Daoy (cell line): ENCODE measurements around the gene PRX. TPM values are rescaled to one million over a fixed set of nuclear protein-coding genes. Genes with fewer than 3 reads are reported as not detected.
"Not testable (repeated sequence)": the region's sequence is repeated elsewhere in the genome, so short reads cannot be mapped to it uniquely, and the experiment has no call there.

Experiments
- DNase-seq: peaks from one replicate; pipeline ENCODE4 v3.0.0-alpha.2; 2015; ENCODE audit warnings: low read depth
- total RNA-seq: library from RNA; depleted of rRNA; stranded (reverse); fragments of >200 nt; shearing (Covaris generic); gene quantifications from 2 replicates; pipeline ENCODE4 v1.2.3, GENCODE V29; 2014; rRNA removed

The PRX gene, protein sequence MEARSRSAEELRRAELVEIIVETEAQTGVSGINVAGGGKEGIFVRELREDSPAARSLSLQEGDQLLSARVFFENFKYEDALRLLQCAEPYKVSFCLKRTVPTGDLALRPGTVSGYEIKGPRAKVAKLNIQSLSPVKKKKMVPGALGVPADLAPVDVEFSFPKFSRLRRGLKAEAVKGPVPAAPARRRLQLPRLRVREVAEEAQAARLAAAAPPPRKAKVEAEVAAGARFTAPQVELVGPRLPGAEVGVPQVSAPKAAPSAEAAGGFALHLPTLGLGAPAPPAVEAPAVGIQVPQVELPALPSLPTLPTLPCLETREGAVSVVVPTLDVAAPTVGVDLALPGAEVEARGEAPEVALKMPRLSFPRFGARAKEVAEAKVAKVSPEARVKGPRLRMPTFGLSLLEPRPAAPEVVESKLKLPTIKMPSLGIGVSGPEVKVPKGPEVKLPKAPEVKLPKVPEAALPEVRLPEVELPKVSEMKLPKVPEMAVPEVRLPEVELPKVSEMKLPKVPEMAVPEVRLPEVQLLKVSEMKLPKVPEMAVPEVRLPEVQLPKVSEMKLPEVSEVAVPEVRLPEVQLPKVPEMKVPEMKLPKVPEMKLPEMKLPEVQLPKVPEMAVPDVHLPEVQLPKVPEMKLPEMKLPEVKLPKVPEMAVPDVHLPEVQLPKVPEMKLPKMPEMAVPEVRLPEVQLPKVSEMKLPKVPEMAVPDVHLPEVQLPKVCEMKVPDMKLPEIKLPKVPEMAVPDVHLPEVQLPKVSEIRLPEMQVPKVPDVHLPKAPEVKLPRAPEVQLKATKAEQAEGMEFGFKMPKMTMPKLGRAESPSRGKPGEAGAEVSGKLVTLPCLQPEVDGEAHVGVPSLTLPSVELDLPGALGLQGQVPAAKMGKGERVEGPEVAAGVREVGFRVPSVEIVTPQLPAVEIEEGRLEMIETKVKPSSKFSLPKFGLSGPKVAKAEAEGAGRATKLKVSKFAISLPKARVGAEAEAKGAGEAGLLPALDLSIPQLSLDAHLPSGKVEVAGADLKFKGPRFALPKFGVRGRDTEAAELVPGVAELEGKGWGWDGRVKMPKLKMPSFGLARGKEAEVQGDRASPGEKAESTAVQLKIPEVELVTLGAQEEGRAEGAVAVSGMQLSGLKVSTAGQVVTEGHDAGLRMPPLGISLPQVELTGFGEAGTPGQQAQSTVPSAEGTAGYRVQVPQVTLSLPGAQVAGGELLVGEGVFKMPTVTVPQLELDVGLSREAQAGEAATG (N-terminal part only)
- total RNA-seq = 0.71 and 1.6 TPM in 2 replicates

DNA sequence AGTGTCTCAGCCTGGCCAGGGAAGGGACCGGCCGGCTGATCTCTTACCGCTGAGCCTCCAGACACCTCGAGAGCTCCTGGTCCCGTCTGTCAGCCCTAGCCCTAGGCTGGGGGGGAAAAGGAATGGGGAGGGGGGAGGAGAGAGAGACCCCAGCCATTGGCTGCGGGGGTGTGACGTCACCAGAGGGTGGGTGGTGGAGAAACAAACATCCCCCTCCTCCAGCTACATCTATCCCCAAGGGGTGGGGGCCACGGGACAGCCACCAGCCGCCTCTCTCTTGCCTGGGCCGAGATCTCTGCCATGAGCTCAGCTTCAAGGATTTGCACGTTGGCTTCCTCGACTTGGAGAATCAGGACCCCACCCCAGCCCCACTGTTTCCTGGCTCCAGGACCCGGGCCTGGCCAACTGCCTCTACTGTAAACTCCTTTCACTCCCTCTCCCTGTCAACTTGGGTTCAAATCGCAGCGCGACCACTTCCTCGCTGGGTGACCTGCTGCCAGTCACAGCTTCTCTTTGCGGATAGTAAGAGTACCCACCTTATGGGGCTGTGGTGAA is at the start of gene PRX:
Gene PRX, minus strand, starts transcription at position 88 of the 555 bp plus-strand sequence. CDS start 5,446 bp downstream, outside the sequence.
- DNase-seq = no peak

DNA sequence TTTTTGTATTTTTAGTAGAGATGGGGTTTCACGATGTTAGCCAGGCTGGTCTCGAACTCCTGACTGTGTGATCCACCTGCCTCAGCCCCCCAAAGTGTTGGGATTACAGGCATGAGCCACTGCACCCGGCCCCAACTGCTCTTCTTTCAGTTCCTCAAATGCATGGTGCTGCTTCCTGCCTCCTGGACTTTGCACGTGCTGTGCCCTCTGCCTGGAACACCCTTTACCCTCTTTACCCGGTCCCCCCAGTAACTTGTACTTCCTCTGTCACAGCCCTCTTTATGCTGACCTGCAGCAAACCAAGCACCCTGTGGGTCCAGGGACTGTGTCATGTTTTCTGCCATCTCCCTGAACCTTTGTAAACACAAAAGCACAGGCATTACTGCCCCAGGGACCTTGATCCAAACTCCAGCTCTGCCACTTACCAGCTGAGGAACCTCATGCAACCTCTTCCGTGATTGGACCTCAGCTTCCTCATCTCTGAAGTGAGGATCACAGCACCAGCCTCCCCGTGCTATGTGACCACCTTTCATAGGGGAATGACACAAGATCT is 48.6 kb upstream of the PRX start:
- DNase-seq = no peak

DNA sequence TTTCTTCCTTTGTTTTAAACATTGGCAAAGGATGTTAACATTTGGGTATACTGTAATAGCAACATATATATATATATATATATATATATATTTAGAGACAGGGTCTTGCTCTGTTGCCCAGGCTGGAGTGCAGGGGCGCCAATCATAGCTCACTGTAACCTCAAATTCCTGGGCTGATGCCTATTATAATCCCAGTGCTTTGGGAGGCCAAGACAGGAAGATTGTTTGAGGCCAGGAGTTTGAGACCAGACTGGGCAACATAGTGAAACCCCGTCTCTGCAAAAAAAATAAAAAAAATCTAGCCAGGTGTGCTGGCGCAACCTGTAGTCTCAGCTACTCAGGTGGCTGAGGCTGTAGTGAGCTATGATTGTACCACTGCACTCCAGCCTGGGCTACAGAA is 47.0 kb upstream of the PRX start:
- no peak for DNase-seq

DNA sequence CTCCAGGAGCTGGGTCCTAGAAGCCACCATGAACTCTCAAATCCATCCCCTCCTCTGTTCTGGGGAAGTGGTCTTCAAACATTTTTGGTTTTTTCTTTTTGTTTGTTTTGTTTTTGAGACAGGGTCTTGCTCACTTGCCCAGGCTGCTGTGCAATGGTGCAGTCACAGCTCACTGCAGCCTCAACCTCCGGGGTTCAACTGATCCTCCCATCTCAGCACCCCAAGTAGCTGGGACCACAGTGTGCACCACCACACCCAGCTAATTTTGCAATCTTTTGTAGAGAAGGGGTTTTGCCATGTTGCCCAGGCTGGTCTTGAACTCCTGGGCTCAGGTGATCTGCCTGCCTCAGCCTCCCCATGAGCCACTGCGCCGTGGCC is 45.4 kb upstream of the PRX start:
- no peak for DNase-seq

DNA sequence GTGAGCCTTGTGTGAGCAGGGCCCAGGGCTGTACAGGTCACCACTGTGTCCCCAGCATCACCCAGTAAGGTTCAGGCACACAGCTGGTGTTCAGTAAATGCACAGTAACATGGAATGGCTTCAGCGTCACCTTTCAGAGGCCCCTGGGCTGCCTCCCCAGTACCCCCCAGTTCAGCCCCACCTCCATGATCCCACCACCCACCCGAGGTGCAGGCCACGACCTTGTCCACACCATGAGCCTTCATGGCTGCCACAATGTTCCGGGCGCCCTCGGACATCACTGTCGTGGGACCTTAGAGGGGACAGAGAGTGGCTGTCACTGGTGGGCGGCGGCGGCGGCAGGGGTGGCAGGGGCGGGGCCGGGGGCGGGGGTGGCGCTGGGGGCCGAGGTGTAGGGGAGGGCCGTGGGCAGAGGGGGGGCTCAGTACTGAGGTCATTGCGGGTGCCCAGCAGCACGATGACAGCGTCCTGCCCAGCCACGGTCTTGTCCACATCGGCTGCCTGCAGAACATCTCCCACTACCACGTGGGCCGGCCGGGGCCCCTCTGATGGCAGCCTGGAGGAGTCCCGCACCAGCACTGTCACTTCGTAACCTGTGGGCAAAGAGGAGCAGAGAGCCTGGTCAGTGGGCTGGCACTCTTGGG is 44.9 kb upstream of the PRX start:
- no peak for DNase-seq

DNA sequence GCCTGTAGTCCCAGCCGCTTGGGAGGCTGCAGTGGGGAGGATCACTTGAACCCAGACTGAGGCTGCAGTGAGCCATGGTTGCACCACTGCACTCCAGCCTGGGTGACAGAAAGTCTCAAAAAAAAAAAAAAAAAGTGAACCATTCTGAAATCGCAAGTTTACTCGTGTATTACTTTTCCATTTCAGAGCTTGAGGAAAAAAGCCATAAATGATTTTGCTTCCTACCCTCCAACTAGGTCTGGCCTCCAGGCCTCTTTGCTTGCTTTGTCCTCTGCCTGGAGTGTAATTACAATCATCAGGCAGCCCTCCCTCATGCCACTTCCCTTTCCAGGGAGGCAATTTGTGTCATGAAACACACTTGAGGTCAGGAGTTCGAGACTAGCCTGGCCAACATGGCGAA is 43.9 kb upstream of the PRX start:
- DNase-seq = no peak

DNA sequence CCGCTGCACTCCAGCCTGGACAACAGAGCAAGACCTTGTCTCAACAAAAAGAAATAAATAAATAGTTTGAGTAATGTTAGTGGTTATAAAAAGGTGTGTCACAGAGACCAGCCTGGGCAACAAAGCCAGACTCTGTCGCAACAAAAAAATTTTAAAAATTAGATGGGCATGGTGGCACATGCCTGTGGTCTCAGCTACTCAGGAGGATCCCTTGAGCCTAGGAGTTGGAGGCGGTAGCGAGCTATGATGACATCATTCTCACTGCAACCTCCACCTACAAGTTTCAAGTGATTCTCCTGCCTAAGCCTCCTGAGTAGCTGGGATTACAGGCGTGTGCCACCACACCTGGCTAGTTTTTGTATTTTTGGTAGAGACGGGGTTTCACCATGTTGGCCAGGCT is 40.8 kb upstream of the PRX start:
- DNase-seq = not testable (repeated sequence)

DNA sequence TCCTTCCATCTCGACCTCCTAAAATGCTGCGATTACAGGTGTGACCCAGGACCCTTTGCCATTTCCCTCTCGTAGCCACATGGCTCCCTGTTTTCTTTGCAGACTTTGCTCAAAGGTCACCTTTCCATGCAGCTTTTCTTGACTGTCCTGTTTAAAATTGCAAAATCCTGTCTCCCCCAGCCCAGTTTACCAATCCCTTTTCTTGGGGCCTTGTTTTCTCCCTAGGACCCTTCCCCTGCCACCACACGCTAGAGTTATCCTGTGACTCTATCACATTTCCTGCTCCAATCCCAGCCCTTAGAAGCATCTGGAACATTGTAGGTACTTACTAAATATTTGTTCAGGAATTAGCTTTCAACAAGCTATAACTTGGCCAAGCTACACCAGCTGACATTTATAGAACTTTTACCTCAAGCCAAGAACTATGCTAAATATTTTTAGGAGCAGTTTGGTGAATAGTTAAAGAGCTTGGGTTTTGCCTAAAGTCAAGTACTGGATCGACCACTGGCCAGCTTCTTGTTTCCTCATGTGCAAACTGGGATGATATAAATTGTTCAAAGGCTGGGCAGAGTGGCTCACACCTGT is 40.1 kb upstream of the PRX start:
- DNase-seq = no peak

DNA sequence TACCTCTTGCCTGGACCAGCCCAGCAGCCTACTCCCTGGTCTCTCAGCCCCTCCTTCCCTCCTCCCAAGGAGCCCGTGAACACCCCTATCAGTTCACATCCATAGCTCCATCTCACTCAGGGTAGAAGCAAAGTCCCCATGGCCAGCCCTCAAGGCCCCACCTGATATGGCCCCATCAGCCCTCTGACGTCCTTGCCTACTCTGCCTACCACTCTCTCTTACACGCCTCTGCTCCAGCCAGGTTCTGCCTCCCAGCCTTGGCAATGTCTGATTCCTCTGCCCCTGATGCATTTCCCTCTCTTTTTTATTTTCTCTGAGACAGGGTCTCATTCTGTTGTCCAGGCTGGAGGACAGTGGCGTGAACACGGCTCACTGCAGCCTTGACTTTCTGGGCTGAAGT is 38.8 kb upstream of the PRX start:
- no peak for DNase-seq

DNA sequence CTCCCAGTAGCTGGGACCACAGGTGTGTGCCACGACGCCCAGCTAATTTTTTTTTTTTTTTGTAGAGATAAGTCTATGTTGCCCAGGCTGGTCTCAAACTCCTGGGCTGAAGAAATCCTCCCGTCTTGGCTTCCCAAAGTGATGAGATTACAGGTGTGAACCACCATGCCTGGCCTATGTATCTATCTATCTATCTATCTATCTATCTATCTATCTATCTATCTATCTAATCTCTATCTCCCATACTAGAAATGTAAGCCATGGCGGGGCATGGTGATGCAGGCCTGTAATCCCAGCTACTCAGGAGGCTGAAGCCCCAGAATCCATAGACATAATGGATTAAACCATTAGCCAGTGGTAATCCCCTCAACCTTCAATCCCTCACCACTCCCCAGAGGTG is 37.5 kb upstream of the PRX start:
- no peak for DNase-seq

DNA sequence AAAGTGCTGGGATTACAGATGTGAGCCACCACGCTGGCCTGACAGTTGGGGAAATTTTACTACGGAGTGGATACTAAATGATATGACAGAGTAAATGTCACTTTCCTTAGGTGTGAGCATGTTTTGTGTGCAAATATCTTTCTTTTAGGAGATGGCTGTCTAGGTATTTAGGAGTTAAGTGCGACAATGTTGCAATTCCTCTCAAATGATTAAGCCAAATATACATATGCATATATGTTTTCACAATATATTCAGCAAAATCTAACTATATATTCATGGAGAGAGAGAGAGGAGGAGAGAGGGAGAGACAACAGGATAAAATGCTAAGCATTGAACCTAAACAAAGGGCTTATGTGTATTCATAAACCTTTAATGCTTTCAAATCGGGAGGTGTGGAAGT is 36.3 kb upstream of the PRX start:
- no peak for DNase-seq

DNA sequence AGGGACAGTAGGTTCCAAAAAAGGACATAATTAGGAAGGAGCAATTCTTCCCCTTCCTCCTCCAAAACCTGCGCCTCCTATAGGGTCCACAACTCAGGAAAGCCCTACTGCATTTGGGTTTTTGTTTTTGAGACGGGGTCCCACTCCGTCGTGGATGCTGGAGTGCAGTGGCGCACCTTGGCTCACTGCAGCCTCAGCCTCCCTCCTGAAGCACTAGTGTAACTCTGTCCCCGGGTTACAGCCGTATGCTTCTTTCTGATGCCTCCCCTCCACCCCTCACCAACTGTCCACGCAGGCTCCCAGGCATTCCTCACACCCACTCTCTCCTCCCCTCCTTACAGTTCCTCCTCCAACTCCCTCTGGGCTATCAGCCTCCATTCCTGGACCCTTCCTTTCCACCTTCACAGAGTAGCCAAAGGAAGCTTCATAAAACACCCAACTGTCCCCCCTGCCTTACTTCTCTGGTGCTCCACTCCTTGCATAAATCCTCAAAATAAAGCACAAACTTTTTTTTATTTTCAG is 33.1 kb upstream of the PRX start:
- no peak for DNase-seq

DNA sequence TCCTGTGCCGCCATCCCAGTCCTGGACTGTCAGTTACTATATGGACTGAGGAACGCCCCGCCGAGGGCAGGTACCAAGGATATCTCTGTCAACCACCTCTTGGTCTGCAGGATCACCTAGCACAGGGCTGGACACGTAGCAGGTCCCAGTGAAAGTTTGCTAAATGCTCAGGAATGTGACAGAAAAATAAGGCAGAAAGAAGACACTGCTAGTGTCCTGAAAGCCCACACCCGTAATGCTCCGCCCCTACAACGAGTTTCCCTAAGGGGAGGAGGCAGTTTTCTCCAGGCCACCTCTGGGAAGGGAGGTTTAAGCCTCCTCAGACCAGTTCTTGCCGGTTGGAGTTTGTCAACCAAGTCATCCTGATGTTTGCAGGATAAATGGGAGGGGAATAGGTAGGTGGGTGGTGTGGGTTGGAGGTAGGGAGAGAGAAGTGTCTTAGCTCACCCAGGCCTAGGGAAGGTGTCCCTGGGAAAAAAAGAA is 32.6 kb upstream of the PRX start:
- no peak for DNase-seq

DNA sequence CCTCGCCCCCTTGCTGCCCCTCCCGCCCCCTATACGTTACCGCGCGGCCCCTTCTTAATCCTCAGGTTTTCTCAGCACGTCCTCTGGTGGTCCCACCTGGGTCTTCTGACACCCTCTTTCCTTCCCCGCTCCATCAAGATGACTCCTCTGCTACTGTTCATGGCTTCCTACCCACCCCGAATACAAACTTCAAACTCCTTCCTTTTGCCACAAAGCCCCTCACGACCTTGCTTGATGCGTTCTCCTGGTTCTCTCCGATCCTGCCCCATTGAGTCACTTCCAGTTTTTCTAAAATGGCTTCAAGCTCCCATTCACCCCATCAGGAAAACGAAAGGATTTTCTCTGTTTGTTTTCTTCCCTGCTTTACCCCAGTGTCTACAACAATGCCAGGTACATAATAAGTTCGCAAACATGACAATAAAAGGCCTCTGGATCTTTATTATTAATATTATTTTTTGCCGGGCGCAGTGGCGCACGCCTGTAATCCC is 31.7 kb upstream of the PRX start:
- no peak for DNase-seq

DNA sequence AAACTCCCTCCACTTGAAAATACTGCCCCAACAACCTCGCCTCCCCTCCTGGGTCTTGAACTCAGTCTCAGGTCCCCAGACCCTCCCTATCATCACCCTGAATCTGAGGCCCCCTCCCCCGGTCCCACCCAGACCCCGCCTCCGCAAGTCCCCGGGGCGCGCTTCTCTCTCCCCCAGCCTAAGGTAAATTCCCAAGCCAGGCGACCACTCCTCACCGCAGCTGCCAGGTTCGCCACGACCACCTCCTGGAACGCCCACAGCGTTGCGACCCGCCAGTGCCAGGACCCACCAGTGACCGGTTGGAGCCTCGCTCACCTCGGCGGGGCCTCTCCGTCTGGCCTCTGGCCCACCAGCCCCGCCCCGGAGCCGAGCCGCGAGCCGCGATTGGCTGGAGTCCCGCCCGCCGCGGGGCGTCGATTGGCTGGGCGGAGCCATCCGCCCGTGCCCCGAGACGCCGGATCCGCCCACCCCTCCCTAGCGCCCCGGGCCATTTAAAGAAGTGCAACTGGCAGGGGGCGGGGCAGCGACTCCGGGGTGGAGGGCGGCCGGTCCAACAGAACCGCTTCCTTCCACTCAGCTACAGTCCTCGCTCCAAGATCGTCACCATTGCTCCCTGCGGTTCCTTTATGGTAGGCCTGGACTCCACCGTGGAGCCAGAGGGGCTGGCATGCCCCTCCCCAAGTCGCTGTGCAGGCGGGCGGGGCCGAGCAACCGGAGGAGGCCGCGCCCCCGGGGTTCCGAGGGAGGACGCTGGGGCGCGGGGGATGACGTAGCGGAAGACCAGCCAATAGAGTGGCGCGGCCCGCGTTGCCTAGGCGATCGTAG is 31.0 kb upstream of the PRX start, which contains the start of gene SERTAD3:
Gene SERTAD3, minus strand, starts transcription at position 336 of the 825 bp plus-strand sequence. CDS start 2,255 bp downstream, outside the sequence.
- peak; percentile 97 for DNase-seq

DNA sequence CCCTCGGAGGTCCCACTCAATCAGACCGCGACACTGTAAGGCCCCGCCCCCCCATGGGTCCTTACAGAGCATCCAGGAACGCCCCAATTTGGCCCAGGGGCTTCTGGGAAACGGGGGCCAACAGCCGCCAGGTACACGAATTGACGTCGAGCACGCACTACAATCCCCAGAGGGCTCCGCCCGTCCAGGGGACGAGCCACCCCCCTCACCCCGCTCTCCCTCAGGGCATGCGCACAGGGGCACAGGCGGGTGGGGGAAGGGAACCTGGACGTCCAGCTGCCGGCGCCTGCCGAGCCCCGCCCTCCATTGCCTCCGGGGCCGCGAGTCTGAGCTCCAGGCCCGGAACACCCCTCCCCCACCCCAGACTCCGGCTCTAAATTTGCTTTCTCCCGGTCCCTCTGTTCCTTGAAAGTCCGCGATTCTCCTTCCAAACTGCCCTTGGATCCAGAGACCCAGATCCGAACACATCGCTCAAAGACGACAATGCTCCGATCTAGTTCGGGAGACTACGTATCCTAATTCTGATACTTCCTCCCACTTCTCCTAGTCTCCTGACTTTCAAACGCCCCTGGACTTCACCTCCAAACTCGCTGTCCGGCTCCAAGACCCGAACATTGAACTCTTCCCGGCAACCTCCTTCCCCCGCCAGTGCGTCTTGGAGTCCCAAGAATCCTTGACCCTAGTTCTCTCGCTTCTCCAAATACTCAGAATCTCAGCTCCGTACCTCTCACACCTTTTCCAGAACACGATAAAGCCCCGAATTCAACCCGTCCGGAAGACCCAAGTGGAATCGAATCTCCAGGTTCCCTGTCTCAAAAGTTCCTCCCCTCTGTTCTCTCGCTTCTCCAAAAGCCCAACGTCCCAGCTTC is 30.2 kb upstream of the PRX start:
- DNase-seq = peak; percentile 99

DNA sequence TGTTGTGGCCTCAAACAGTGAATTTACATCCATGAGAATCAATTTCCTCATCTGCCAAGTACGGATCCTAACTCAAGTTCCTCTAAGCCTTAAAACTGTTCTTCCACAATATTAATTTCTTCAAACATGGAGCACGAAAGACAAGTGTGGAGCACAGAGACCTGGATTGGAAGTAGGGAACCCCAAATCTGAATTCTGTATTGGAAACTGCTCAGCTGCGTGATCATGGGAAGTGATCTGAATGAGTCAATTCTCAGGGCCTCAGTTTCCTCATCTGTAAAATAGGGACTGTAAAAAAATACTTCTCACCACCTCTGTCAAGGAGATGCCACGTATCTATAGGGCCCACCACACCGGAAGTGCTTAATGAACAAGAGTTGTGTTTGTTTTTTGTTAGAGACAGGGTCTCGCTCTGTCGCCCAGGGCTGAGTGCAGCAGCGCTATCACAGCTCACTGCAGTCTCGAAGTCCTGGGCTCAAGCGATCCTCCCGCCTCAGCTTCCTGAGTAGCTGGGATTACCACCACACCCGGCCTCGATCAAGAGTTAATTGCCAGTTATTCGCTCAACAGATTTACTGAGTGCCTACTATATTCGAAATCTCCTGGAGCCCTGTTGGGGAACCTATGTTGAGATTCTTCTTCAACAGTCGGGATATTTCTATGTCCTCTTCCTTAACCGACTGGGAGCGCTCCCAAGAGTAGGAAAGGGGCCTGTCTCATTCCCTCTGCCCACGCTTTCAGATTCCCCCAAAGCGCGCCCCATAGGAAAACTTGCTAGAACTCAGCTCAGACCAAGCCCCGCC is 29.4 kb upstream of the PRX start:
- DNase-seq = peak; percentile 28
